T-helper 1 cell (primary cell): Measurements from ENCODE around the gene SLC51A.
"Not testable (repeated sequence)": the region's sequence is repeated elsewhere in the genome, so short reads cannot be mapped to it uniquely, and the experiment has no call there.

Experiments
- DNase-seq, 5 donors: peaks; one replicate each; pipeline ENCODE4 v3.0.0-alpha.2; 2012 to 2020
- total RNA-seq, 4 donors: gene quantifications; one replicate each; lab custom pipeline; 2026; lab: John Stamatoyannopoulos, UW

Gene SLC51A
- 0 to 0.12 (median 0) reads per million in 4 donors for total RNA-seq

GRCh38 chr3:196216089-196216564 is at the start of gene SLC51A:
TSS of gene SLC51A (plus strand) at chr3:196216534. CDS start at chr3:196216713, 179 bp downstream.
- no peak for DNase-seq

- no peak for DNase-seq
Measured at GRCh38 chr3:196166741-196167140, 49.6 kb upstream of the SLC51A start.

GRCh38 chr3:196168808-196169391 is 47.4 kb upstream of the SLC51A start:
- DNase-seq, result no peak

GRCh38 chr3:196169836-196170240 is 46.5 kb upstream of the SLC51A start:
- no peak for DNase-seq

GRCh38 chr3:196170296-196170695 is 46.0 kb upstream of the SLC51A start:
- DNase-seq, result not testable (repeated sequence)

GRCh38 chr3:196174652-196175051 is 41.7 kb upstream of the SLC51A start:
- no peak for DNase-seq

- no peak for DNase-seq
Measured at GRCh38 chr3:196175116-196175625, 41.2 kb upstream of the SLC51A start.

GRCh38 chr3:196175722-196176121 is 40.6 kb upstream of the SLC51A start:
- no peak for DNase-seq

- DNase-seq, result no peak
Measured at GRCh38 chr3:196177567-196177966, 38.8 kb upstream of the SLC51A start.

- no peak for DNase-seq
Measured at GRCh38 chr3:196177967-196178366, 38.4 kb upstream of the SLC51A start.

GRCh38 chr3:196178993-196179379 is 37.3 kb upstream of the SLC51A start:
- DNase-seq, result no peak

GRCh38 chr3:196179380-196180308 is 36.7 kb upstream of the SLC51A start:
- DNase-seq, result peak; percentile 56 to 97 (median 64)

GRCh38 chr3:196180346-196180745 is 36.0 kb upstream of the SLC51A start:
- DNase-seq, result no peak

- DNase-seq, result peak in 1 of 5 donors; percentile 29
Measured at GRCh38 chr3:196181127-196181546, 35.2 kb upstream of the SLC51A start.

- not testable (repeated sequence) for DNase-seq
Measured at GRCh38 chr3:196184169-196184432, 32.2 kb upstream of the SLC51A start.

- DNase-seq, result no peak
Measured at GRCh38 chr3:196184881-196185280, 31.5 kb upstream of the SLC51A start.

GRCh38 chr3:196186651-196187573 is 29.4 kb upstream of the SLC51A start:
- DNase-seq, result peak in 1 of 5 donors; percentile 41

- DNase-seq, result no peak
Measured at GRCh38 chr3:196189566-196190347, 26.6 kb upstream of the SLC51A start.

GRCh38 chr3:196192036-196192523 is 24.3 kb upstream of the SLC51A start:
- DNase-seq, result peak in 4 of 5 donors; percentile 39 to 77 (median 40)

- DNase-seq, result peak in 1 of 5 donors; percentile 53
Measured at GRCh38 chr3:196192524-196193051, 23.7 kb upstream of the SLC51A start.

- DNase-seq, result no peak
Measured at GRCh38 chr3:196193133-196193735, 23.1 kb upstream of the SLC51A start.
